Vagina (tissue), 2 donors: Measurements from ENCODE around the gene PTPRN2. TPM values are rescaled to one million over a fixed set of nuclear protein-coding genes. Genes with fewer than 3 reads are reported as not detected.

Experiments used
- DNase-seq, 2 donors: peaks; one replicate each; pipeline ENCODE4 v3.0.0-alpha.2; 2017; ENCODE audit errors: extremely low spot score in 2 of 2
- H3K27ac ChIP-seq: fragments of 200-600 bp; sonication (generic); one replicate; pipeline ENCODE4 v1.5.1; 2019
- H3K27me3 ChIP-seq: fragments of 200-600 bp; sonication (generic); one replicate; pipeline ENCODE4 v1.5.1; 2019
- H3K36me3 ChIP-seq, 2 donors: fragments of 200-600 bp; sonication (generic); one replicate each; pipeline ENCODE4 v1.5.1; 2017 to 2019
- H3K4me1 ChIP-seq: fragments of 200-600 bp; sonication (generic); one replicate; pipeline ENCODE4 v1.5.1; 2019
- H3K4me3 ChIP-seq, 2 donors: fragments of 200-600 bp; sonication (generic); 1 replicate in 1 of 2; 2 replicates in 1 of 2; pipeline ENCODE4 v1.5.1; 2016 to 2019
- H3K9me3 ChIP-seq: fragments of 200-600 bp; sonication (generic); one replicate; pipeline ENCODE4 v1.5.1; 2019
- CTCF ChIP-seq, 3 experiments: fragments of 450-650 bp in 2 of 3; fragments of 200-600 bp in 1 of 3; sonication (generic) in 1 of 3; IDR thresholded peaks; one replicate each; pipeline ENCODE4 v1.5.1; 2017 to 2019; ENCODE audit warnings: antibody characterized with exemption in 3 of 3, mild to moderate bottlenecking in 2 of 3, moderate library complexity in 2 of 3
- POLR2A ChIP-seq, 2 donors: fragments of 450-650 bp; IDR thresholded peaks; one replicate each; pipeline ENCODE4 v1.6.1; 2017; ENCODE audit warnings: antibody characterized with exemption in 2 of 2, mild to moderate bottlenecking in 2 of 2, moderate library complexity in 2 of 2
- POLR2AphosphoS5 ChIP-seq, 2 donors: sonication (generic); formaldehyde crosslinking; IDR thresholded peaks; one replicate each; pipeline ENCODE4 v1.9.0; 2017; ENCODE audit warnings: antibody characterized with exemption in 2 of 2, mild to moderate bottlenecking in 2 of 2, low read depth in 1 of 2; ENCODE audit not compliant: insufficient read depth in 1 of 2
- intact Hi-C: fragments of 100-400 bp; cut with DNase I; formaldehyde crosslinking; loops from one replicate; pipeline ENCODE4 v1.15.1; 2023
- total RNA-seq: library from RNA; depleted of rRNA; stranded (reverse); fragments of >200 nt; gene quantifications from one replicate; pipeline ENCODE4 v1.2.3, GENCODE V29; 2016

The PTPRN2 gene
- total RNA-seq, 1 donor from 2014 or later: 7.4 TPM

GRCh38 chr7:157532068-157532467 is 1055.6 kb downstream of the PTPRN2 start:
- DNase-seq: no peak
- TF ChIP-seq CTCF (IDR thresholded peaks at IDR 0.05) (no peak), POLR2AphosphoS5 (IDR thresholded peaks at IDR 0.05; ENCODE audit: insufficient read depth in 1 of 2, low read depth in 1 of 2) (no peak), POLR2A (IDR thresholded peaks at IDR 0.05) (no peak)
- Histone ChIP-seq H3K27ac (no peak overlapping the region), H3K4me3 (no peak overlapping the region), H3K27me3 (no peaks in the 10 kb centered on the region), H3K36me3 (no peaks in the 10 kb centered on the region), H3K9me3 (no peaks in the 10 kb centered on the region), H3K4me1 (no peaks in the 10 kb centered on the region)
- intact Hi-C loops: no loop called here

DNA sequence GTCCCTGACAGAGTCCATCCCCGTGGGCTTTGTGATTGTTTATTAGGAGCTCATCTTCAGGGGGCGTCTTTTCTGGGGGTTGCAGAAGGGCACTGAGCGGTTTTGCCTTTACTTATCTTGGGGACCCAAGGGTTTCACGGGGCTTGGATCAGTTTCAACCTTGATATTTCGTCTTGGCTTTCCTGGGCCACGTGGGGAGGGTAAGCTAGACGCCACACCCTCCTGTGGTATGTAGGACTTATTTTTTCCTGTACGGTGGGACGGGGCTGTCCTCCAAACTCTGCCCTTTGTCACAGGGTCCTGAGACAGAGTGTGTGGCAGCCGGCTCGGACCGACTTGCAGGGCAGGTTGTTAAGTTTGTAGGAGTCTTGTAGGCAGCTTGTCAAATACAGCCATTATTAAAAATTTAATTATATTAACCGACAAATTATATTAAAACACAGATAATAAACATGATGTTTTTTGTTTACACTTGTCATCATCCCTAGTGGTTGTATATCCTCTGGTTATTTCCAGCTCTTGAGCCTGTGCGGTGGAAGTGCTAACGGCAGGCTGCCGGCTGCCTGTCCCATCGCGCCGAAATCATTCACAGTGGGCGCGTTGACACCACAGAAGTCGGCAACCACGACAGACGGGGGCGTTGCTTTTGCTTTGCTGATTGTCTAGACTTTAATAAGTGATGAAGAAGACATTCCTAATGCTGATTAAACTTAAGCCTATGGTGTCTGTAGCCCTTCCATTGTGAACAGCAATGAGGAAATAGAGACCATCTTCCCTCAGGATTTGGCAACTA is 1057.7 kb downstream of the PTPRN2 start:
- intact Hi-C loops: no loop called here
- Histone ChIP-seq H3K4me3 (no peak overlapping the region), H3K27me3 (no peaks in the 10 kb centered on the region), H3K36me3 (no peaks in the 10 kb centered on the region), H3K4me1 (no peaks in the 10 kb centered on the region), H3K9me3 (no peaks in the 10 kb centered on the region), H3K27ac (no peak overlapping the region)
- no peak for DNase-seq
- no peak for TF ChIP-seq CTCF (IDR thresholded peaks at IDR 0.05)
- TF ChIP-seq POLR2A (IDR thresholded peaks at IDR 0.05): no peak
- TF ChIP-seq POLR2AphosphoS5 (IDR thresholded peaks at IDR 0.05; ENCODE audit: insufficient read depth in 1 of 2, low read depth in 1 of 2): no peak

DNA sequence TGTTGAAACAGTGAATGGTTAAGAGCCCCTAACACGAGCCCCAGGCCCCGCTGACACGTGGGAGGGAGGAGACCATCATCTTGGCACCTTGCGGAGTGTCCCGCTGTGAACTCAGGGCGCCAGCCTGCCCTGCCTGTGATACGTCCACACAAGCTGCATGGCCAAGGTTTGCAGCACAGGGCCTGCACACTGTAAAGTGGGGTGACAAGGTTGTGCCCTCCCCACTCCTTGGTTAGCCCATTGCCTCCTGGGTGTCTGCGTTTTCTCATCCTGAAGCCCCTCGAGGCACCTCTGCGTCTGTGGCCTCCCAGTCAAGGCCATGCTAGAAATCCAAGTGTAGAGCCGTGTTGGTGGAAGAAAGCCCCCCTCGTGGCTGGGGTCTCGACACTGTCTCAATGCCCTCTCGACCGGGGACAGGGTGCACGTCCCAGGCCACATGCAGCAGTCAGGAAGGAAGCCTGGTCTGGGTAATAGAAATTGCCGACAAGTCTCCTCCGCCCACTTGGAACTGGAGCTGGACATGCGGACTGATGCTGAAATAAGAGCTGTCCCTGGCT is 1058.8 kb downstream of the PTPRN2 start:
- no peak overlapping the region for H3K27ac ChIP-seq
- intact Hi-C loops: no loop called here
- no peak overlapping the region for H3K4me3 ChIP-seq
- TF ChIP-seq CTCF (IDR thresholded peaks at IDR 0.05) (no peak), POLR2A (IDR thresholded peaks at IDR 0.05) (no peak), POLR2AphosphoS5 (IDR thresholded peaks at IDR 0.05; ENCODE audit: insufficient read depth in 1 of 2, low read depth in 1 of 2) (no peak)
- H3K36me3 ChIP-seq: no peaks in the 10 kb centered on the region
- DNase-seq: no peak
- H3K4me1 ChIP-seq: no peaks in the 10 kb centered on the region
- H3K27me3 ChIP-seq: no peaks in the 10 kb centered on the region
- H3K9me3 ChIP-seq: no peaks in the 10 kb centered on the region

DNA sequence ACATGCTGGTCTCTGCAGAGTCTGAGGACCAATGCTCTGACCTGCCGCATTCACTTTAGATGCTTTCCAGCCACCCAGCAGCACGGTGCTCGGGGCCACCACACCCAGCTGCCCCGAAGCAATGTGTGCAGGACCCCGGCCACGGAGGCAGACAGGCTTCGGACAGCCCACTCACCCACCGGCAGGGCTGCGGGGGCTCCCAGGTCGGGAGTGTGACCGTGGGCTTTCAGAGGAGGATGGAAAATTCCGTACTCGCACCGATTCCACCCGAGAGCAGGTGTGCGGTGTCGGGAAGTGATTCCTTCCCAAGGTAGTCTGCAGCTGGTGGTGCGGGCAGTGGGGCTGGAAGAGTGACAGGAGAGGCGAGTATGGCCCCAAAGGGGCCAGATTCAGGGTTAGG is 1059.9 kb downstream of the PTPRN2 start:
- TF ChIP-seq POLR2A (IDR thresholded peaks at IDR 0.05) (no peak), POLR2AphosphoS5 (IDR thresholded peaks at IDR 0.05; ENCODE audit: insufficient read depth in 1 of 2, low read depth in 1 of 2) (no peak), CTCF (IDR thresholded peaks at IDR 0.05) (no peak)
- no peak overlapping the region for H3K4me3 ChIP-seq
- no peak for DNase-seq
- no peak overlapping the region for H3K27ac ChIP-seq
- H3K27me3 ChIP-seq: no peaks in the 10 kb centered on the region
- no peaks in the 10 kb centered on the region for H3K9me3 ChIP-seq
- intact Hi-C loops: no loop called here
- H3K36me3 ChIP-seq: no peaks in the 10 kb centered on the region
- no peaks in the 10 kb centered on the region for H3K4me1 ChIP-seq
